Transverse colon (tissue), 4 donors: Measurements from ENCODE around the gene SLC2A13. TPM values are rescaled to one million over a fixed set of nuclear protein-coding genes. Genes with fewer than 3 reads are reported as not detected.
A peak's percentile ranks its signal among the peaks of the same experiment; 100 is the strongest.

ENCODE experiments used
- DNase-seq: peaks from one replicate; pipeline ENCODE4 v3.0.0-alpha.2; 2019
- H3K27ac ChIP-seq, 4 donors: fragments of 200-600 bp; sonication (generic); 2 replicates each; pipeline ENCODE4 v1.5.1; 2016 to 2018; ENCODE audit warnings: inconsistent platforms in 4 of 4
- H3K27me3 ChIP-seq: fragments of 200-600 bp; sonication (generic); 2 replicates; pipeline ENCODE4 v1.5.1; 2017; ENCODE audit warnings: inconsistent platforms
- H3K36me3 ChIP-seq, 4 donors: fragments of 200-600 bp; sonication (generic); 2 replicates each; pipeline ENCODE4 v1.5.1; 2017 to 2019; ENCODE audit warnings: inconsistent platforms in 4 of 4
- H3K4me1 ChIP-seq, 4 donors: fragments of 200-600 bp; sonication (generic); 2 replicates each; pipeline ENCODE4 v1.5.1; 2017 to 2020; ENCODE audit warnings: inconsistent platforms in 4 of 4
- H3K4me3 ChIP-seq, 4 donors: fragments of 200-600 bp; sonication (generic); 1 replicate in 1 of 4; 2 replicates in 3 of 4; pipeline versions ENCODE4 v1.5.1 to v1.6.1; 2017 to 2019; ENCODE audit warnings: inconsistent platforms in 4 of 4
- H3K9me3 ChIP-seq, 2 donors: fragments of 200-600 bp; sonication (generic); 2 replicates each; pipeline ENCODE4 v1.5.1; 2017 to 2019; ENCODE audit warnings: inconsistent platforms in 2 of 2
- EP300 ChIP-seq: sonication (generic); formaldehyde crosslinking; IDR thresholded peaks from one replicate; pipeline ENCODE4 v1.6.1; 2017; ENCODE audit warnings: antibody characterized with exemption, low read depth
- POLR2A ChIP-seq: fragments of 450-650 bp; IDR thresholded peaks from one replicate; pipeline ENCODE4 v1.6.1; 2016; ENCODE audit warnings: antibody characterized with exemption, mild to moderate bottlenecking, moderate library complexity
- POLR2AphosphoS5 ChIP-seq, 3 donors: sonication (generic); formaldehyde crosslinking; IDR thresholded peaks; one replicate each; pipeline ENCODE4 v1.6.1; 2016; ENCODE audit warnings: antibody characterized with exemption in 3 of 3
- WGBS, 2 donors: methylation state at CpG; one replicate each; pipeline ENCODE4 v1.1.5; 2018; ENCODE audit warnings: low coverage in 1 of 2; 5-methylcytosine and 5-hydroxymethylcytosine counted together
- in situ Hi-C, 4 donors: fragments of 200-750 bp; cut with MboI; loops; one replicate each; pipeline versions ENCODE4 v1.15.0 to v1.15.1; 2017; ENCODE audit warnings: low sequenced_read_pairs in 3 of 4, low pct_ligation_motif_present in 1 of 4, low pct_unique_long_range_greater_than_20kb in 1 of 4
- intact Hi-C: fragments of 100-400 bp; cut with DNase I; formaldehyde crosslinking; loops from one replicate; pipeline ENCODE4 v1.15.1; 2023; ENCODE audit warnings: low total_unique reads
- total RNA-seq, 4 donors: library from RNA; depleted of rRNA; stranded (reverse); fragments of >200 nt; gene quantifications; one replicate each; pipeline ENCODE4 v1.1.0, GENCODE V29; 2016
- TF ChIP-seq, protein P1 (sequence below), 5 experiments: fragments of 200-600 bp in 3 of 5; fragments of 450-650 bp in 2 of 5; sonication (generic) in 3 of 5; IDR thresholded peaks; 1 replicate in 2 of 5; 2 replicates in 3 of 5; pipeline ENCODE4 v1.5.1; 2016 to 2017; ENCODE audit warnings: antibody characterized with exemption in 5 of 5, inconsistent platforms in 3 of 5, mild to moderate bottlenecking in 2 of 5, moderate library complexity in 1 of 5

The SLC2A13 gene
- total RNA-seq, 4 donors from 2014 or later = 31.8 to 70.7 (median 46.8) TPM

DNA sequence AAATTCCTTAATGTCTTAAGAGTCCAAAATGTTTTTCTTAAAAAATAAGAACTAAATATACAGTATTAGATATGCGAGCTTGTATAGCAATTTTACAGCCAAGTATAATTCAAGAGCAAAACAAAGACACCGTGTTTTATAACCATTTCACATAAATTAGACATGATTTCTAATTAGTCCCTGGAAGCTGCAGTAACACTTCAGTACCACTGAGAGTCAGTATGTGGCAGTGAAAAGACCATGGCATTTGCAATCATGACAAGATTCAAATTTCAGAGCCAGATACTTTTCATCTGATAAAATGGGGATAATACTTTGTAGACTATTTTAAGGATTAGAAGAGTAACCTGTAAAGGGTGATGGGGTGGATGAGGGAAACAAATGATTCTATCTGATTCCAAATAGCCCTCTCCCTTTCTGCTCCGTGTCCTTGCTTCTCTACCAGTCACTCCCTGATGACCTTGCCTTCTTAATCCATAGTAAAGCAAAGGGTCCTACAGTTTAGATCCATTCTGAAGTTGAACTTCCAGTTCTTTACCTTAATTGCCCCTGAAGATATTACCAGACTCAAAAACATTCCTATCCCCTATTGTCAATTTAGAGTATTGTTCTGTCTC is 340.8 kb downstream of the SLC2A13 start:
- Histone ChIP-seq H3K4me1 (no peaks in the 10 kb centered on the region), H3K27me3 (no peaks in the 10 kb centered on the region), H3K9me3 (no peaks in the 10 kb centered on the region), H3K36me3 (peaks cover 0 to 9% (median 0%) of the 10 kb centered on the region in 4 donors), H3K4me3 (no peak overlapping the region), H3K27ac (no peak overlapping the region)
- in situ Hi-C loops = loop anchor here (10.0 to 25.0 kb wide), 5 partner anchors 222 to 350 kb away; partner anchors contain the start of gene SLC2A13 (in 2 of the 4)
- WGBS, 2 donors = 24 to 54% methylated on average over 2 to 3 of the region's 3 CpGs
- intact Hi-C loops = loop anchor here (10.0 kb wide), 2 partner anchors 230 to 340 kb away; partner anchors contain the start of gene SLC2A13
- TF ChIP-seq, protein P1, sequence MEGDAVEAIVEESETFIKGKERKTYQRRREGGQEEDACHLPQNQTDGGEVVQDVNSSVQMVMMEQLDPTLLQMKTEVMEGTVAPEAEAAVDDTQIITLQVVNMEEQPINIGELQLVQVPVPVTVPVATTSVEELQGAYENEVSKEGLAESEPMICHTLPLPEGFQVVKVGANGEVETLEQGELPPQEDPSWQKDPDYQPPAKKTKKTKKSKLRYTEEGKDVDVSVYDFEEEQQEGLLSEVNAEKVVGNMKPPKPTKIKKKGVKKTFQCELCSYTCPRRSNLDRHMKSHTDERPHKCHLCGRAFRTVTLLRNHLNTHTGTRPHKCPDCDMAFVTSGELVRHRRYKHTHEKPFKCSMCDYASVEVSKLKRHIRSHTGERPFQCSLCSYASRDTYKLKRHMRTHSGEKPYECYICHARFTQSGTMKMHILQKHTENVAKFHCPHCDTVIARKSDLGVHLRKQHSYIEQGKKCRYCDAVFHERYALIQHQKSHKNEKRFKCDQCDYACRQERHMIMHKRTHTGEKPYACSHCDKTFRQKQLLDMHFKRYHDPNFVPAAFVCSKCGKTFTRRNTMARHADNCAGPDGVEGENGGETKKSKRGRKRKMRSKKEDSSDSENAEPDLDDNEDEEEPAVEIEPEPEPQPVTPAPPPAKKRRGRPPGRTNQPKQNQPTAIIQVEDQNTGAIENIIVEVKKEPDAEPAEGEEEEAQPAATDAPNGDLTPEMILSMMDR (IDR thresholded peaks at IDR 0.05) = peak; percentile 70 to 84 (median 82)
- TF ChIP-seq POLR2AphosphoS5 (IDR thresholded peaks at IDR 0.05) (no peak), EP300 (no peak), POLR2A (no peak)
- DNase-seq = no peak

DNA sequence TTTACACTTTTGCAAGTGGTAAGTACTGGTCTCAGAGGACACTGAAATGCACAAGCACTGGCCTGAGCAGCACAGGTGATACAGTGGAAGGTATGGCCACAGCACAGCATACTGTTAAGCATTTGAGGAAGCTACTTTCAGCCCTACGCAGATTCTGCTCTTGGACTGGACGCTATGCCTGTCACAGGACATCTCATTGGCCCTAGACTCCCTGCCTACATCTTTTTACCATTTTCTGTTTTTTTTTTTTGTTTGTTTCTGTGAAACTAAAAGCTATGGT is 342.1 kb downstream of the SLC2A13 start:
- Histone ChIP-seq H3K27ac (no peak overlapping the region), H3K4me1 (no peaks in the 10 kb centered on the region), H3K36me3 (peaks cover 0 to 9% (median 0%) of the 10 kb centered on the region in 4 donors), H3K4me3 (no peak overlapping the region), H3K9me3 (no peaks in the 10 kb centered on the region), H3K27me3 (no peaks in the 10 kb centered on the region)
- WGBS, 2 donors = 93 to 100% methylated on average over 2 of the region's 2 CpGs
- intact Hi-C loops = loop anchor here (10.0 kb wide), 2 partner anchors 231 to 341 kb away; partner anchors contain the start of gene SLC2A13
- no peak for DNase-seq
- in situ Hi-C loops = loop anchor here (10.0 to 25.0 kb wide), 5 partner anchors 223 to 351 kb away; partner anchors contain the start of gene SLC2A13 (in 2 of the 4)
- no peak for TF ChIP-seq EP300
- TF ChIP-seq POLR2AphosphoS5 (IDR thresholded peaks at IDR 0.05) = no peak
- TF ChIP-seq, protein P1 (IDR thresholded peaks at IDR 0.05) = no peak
- TF ChIP-seq POLR2A = no peak

DNA sequence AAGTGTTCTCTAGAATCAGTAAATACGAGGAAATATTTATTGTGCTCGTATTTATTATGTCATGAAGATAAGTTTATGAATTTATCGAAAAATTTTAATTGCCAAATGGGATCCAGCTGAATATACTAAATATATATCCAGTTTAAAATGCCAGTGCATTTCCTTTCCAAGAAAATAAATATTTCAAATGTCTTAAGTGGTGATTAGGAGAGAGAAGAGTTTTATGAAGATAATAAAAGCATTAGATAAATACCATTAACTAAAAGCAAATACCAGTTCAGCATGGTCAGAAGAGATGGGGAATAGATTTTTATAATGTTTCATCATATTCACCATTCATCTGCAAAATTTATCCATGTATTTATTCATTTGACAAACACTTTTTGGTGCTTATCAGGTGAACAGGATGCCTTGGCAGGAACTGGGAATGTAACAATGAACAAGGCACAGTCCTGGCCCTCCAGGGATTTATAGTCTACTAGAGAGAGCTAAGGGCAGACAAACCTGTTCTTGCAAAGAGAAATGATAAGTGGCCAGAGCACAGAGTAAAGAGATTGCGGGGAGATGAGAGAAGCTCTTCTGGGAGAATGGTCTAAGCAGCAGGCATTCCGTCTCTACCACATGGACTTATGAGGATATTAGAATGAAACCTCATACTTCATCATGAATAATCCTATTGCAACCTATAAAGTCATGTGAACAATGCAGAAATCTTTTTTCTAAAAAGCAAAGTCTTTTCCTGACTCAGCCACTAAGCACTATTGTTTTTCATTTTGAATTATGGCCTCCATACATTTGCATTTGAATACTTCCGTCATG is 342.6 kb downstream of the SLC2A13 start:
- in situ Hi-C loops = loop anchor here (10.0 to 25.0 kb wide), 5 partner anchors 224 to 352 kb away; partner anchors contain the start of gene SLC2A13 (in 2 of the 4)
- WGBS, 2 donors = 83 to 92% methylated on average over 6 of the region's 6 CpGs
- TF ChIP-seq, protein P1 (IDR thresholded peaks at IDR 0.05) = no peak
- TF ChIP-seq POLR2A (no peak), POLR2AphosphoS5 (IDR thresholded peaks at IDR 0.05) (no peak), EP300 (no peak)

DNA sequence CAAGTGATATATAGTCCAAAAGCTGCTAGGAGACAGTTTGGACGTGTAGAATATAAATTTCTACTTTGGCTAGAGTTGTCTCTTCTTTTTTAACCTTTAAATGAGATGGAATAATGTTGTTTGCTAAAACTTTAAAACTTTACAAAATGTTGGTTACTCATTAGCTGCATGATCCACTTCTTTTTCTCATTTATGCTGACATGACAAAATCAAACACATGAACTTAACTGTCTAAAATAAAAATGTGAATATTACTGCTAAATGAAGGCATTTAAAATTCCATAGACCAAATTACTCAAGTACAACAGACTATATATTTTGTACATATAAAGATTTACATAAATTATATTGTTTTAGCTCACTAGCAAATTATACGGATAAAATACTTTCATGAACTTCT is 350.4 kb downstream of the SLC2A13 start:
- Histone ChIP-seq H3K4me1 (no peaks in the 10 kb centered on the region), H3K27me3 (no peaks in the 10 kb centered on the region), H3K4me3 (no peak overlapping the region), H3K36me3 (no peaks in the 10 kb centered on the region), H3K9me3 (no peaks in the 10 kb centered on the region), H3K27ac (no peak overlapping the region)
- WGBS, 2 donors = 90 to 93% methylated on average over 2 of the region's 2 CpGs
- in situ Hi-C loops (loop anchor here in 3 of 4 donors (25.0 kb wide), 3 partner anchors 232 to 357 kb away; partner anchors contain the start of gene SLC2A13 (in 2 of the 3)), intact Hi-C loops (no loop called here)
- TF ChIP-seq POLR2A (no peak), EP300 (no peak), POLR2AphosphoS5 (IDR thresholded peaks at IDR 0.05) (no peak)
- TF ChIP-seq, protein P1 (IDR thresholded peaks at IDR 0.05) = no peak
- DNase-seq = no peak

More for the DNA sequence above, 342.6 kb downstream of the SLC2A13 start:
- intact Hi-C loops = loop anchor here (10.0 kb wide), 2 partner anchors 232 to 342 kb away; partner anchors contain the start of gene SLC2A13
- Histone ChIP-seq H3K27me3 (no peaks in the 10 kb centered on the region), H3K9me3 (no peaks in the 10 kb centered on the region), H3K27ac (no peak overlapping the region), H3K4me1 (no peaks in the 10 kb centered on the region), H3K36me3 (peaks cover 0 to 9% (median 0%) of the 10 kb centered on the region in 4 donors), H3K4me3 (no peak overlapping the region)
- no peak for DNase-seq
